ENCODE data around the gene SLAMF7. TPM values are rescaled to one million over a fixed set of nuclear protein-coding genes. Genes with fewer than 3 reads are reported as not detected.

SLAMF7 gene
- total RNA-seq, 3 donors from 2014 or later (not counting 1 experiment from before 2014, with no cell fraction given), result 191 to 301 (median 227) TPM

- ATAC-seq (no peak), DNase-seq (no peak)
- Histone ChIP-seq H3K27ac (ENCODE audit: low read length) (no peak overlapping the region), H3K9me3 (ENCODE audit: control insufficient read depth, insufficient read depth, low read length) (no peaks in the 10 kb centered on the region), H3K4me3 (ENCODE audit: low read length) (no peak overlapping the region), H3K27me3 (ENCODE audit: control insufficient read depth, insufficient read depth, low read length) (no peaks in the 10 kb centered on the region), H3K36me3 (ENCODE audit: control insufficient read depth, insufficient read depth, low read length) (no peaks in the 10 kb centered on the region), H3K4me1 (ENCODE audit: control insufficient read depth, insufficient read depth, low read length) (peaks cover 10% of the 10 kb centered on the region)
- H3K4me3 Mint-ChIP-seq, result no peak overlapping the region
- no peaks in the 10 kb centered on the region for H3K27me3 Mint-ChIP-seq (ENCODE audit: low read depth in 2 of 2)
- TF ChIP-seq CTCF (IDR thresholded peaks at IDR 0.05), result no peak
- no peak overlapping the region for H3K27ac Mint-ChIP-seq
- intact Hi-C loops (cut with micrococcal nuclease), result no loop called here
- peaks cover 11 to 18% of the 10 kb centered on the region in 2 donors for H3K4me1 Mint-ChIP-seq
- WGBS (ENCODE audit: insufficient coverage), result no CpG with 5 or more reads among the region's 1 CpG
- H3K36me3 Mint-ChIP-seq, result no peaks in the 10 kb centered on the region
- H3K9me3 Mint-ChIP-seq, result no peaks in the 10 kb centered on the region
Measured at GRCh38 chr1:160772331-160772730, 33.3 kb downstream of the SLAMF7 start.

GRCh38 chr1:160773093-160773492 lies 34.0 kb downstream of the SLAMF7 start:
- peaks cover 4 to 11% of the 10 kb centered on the region in 2 donors for H3K4me1 Mint-ChIP-seq
- no peaks in the 10 kb centered on the region for H3K27me3 ChIP-seq (ENCODE audit: control insufficient read depth, insufficient read depth, low read length)
- no peaks in the 10 kb centered on the region for H3K9me3 Mint-ChIP-seq
- 75% methylated on average over 2 of the region's 3 CpGs for WGBS (ENCODE audit: insufficient coverage)
- ATAC-seq (no peak), DNase-seq (no peak)
- H3K27ac ChIP-seq (ENCODE audit: low read length), result no peak overlapping the region
- H3K36me3 Mint-ChIP-seq, result no peaks in the 10 kb centered on the region
- H3K9me3 ChIP-seq (ENCODE audit: control insufficient read depth, insufficient read depth, low read length), result no peaks in the 10 kb centered on the region
- no peaks in the 10 kb centered on the region for H3K36me3 ChIP-seq (ENCODE audit: control insufficient read depth, insufficient read depth, low read length)
- H3K4me3 ChIP-seq (ENCODE audit: low read length), result no peak overlapping the region
- H3K4me3 Mint-ChIP-seq, result no peak overlapping the region
- intact Hi-C loops (cut with micrococcal nuclease), result no loop called here
- H3K27me3 Mint-ChIP-seq (ENCODE audit: low read depth in 2 of 2), result no peaks in the 10 kb centered on the region
- H3K4me1 ChIP-seq (ENCODE audit: control insufficient read depth, insufficient read depth, low read length), result peaks cover 3% of the 10 kb centered on the region
- no peak for TF ChIP-seq CTCF (IDR thresholded peaks at IDR 0.05)
- no peak overlapping the region for H3K27ac Mint-ChIP-seq

- no peaks in the 10 kb centered on the region for H3K36me3 ChIP-seq (ENCODE audit: control insufficient read depth, insufficient read depth, low read length)
- intact Hi-C loops (cut with micrococcal nuclease), result loop anchor here (5.0 kb wide), 2 partner anchors 102 to 177 kb away; partner anchors contain the start of gene ITLN2
- 89% methylated on average over 2 of the region's 2 CpGs for WGBS (ENCODE audit: insufficient coverage)
- no peaks in the 10 kb centered on the region for H3K4me1 ChIP-seq (ENCODE audit: control insufficient read depth, insufficient read depth, low read length)
- no peaks in the 10 kb centered on the region for H3K9me3 ChIP-seq (ENCODE audit: control insufficient read depth, insufficient read depth, low read length)
- no peaks in the 10 kb centered on the region for H3K27me3 Mint-ChIP-seq (ENCODE audit: low read depth in 2 of 2)
- H3K4me3 Mint-ChIP-seq, result no peak overlapping the region
- no peak for DNase-seq
- no peak for ATAC-seq
- no peak overlapping the region for H3K4me3 ChIP-seq (ENCODE audit: low read length)
- no peak overlapping the region for H3K27ac ChIP-seq (ENCODE audit: low read length)
- H3K27me3 ChIP-seq (ENCODE audit: control insufficient read depth, insufficient read depth, low read length), result no peaks in the 10 kb centered on the region
- no peaks in the 10 kb centered on the region for H3K9me3 Mint-ChIP-seq
- H3K36me3 Mint-ChIP-seq, result no peaks in the 10 kb centered on the region
- H3K27ac Mint-ChIP-seq, result no peak overlapping the region
- H3K4me1 Mint-ChIP-seq, result peaks cover 0 to 7% of the 10 kb centered on the region in 2 donors
- no peak for TF ChIP-seq CTCF (IDR thresholded peaks at IDR 0.05)
Measured at GRCh38 chr1:160774886-160775719, 36.1 kb downstream of the SLAMF7 start.

Data from natural killer cell (primary cell).